HepG2 (cell line): ENCODE results near the gene DHX8. TPM values are rescaled to one million over a fixed set of nuclear protein-coding genes. Genes with fewer than 3 reads are reported as not detected.

Experiments
- EED ChIP-seq: sonication (generic); formaldehyde crosslinking; IDR thresholded peaks from 2 replicates; pipeline ENCODE4 v1.5.0; 2020; ENCODE audit warnings: mild to moderate bottlenecking, missing genetic modification reagents
- HES4 ChIP-seq: sonication (generic); formaldehyde crosslinking; IDR thresholded peaks from 2 replicates; pipeline ENCODE4 v1.9.0; 2021; ENCODE audit warnings: mild to moderate bottlenecking, missing genetic modification reagents, borderline replicate concordance
- IRX3 ChIP-seq: sonication (generic); formaldehyde crosslinking; IDR thresholded peaks from 2 replicates; pipeline ENCODE4 v1.8.1; 2023; ENCODE audit warnings: mild to moderate bottlenecking, low read depth, missing genetic modification reagents, borderline replicate concordance
- MED8 ChIP-seq: sonication (generic); formaldehyde crosslinking; IDR thresholded peaks from 2 replicates; pipeline ENCODE4 v1.8.1; 2023; ENCODE audit warnings: mild to moderate bottlenecking, missing genetic modification reagents; ENCODE audit not compliant: insufficient replicate concordance
- PHF21A ChIP-seq: sonication (generic); formaldehyde crosslinking; IDR thresholded peaks from 2 replicates; pipeline ENCODE4 v1.5.0; 2020; ENCODE audit warnings: mild to moderate bottlenecking, missing genetic modification reagents
- SCMH1 ChIP-seq: sonication (generic); formaldehyde crosslinking; IDR thresholded peaks from 2 replicates; pipeline ENCODE4 v1.9.0; 2021; ENCODE audit warnings: missing genetic modification reagents, mild to moderate bottlenecking, borderline replicate concordance
- ZFP36L1 ChIP-seq: sonication (generic); formaldehyde crosslinking; IDR thresholded peaks from 2 replicates; pipeline ENCODE4 v1.8.0; 2022; ENCODE audit warnings: mild to moderate bottlenecking, missing genetic modification reagents, moderate library complexity
- ZNF263 ChIP-seq: sonication (generic); formaldehyde crosslinking; IDR thresholded peaks from 2 replicates; pipeline ENCODE4 v1.4.0; 2020; ENCODE audit warnings: missing genetic modification reagents
- ZNF333 ChIP-seq: sonication (generic); formaldehyde crosslinking; IDR thresholded peaks from 2 replicates; pipeline ENCODE4 v1.4.0; 2020; ENCODE audit warnings: mild to moderate bottlenecking, missing genetic modification reagents, borderline replicate concordance
- ZNF672 ChIP-seq: sonication (generic); formaldehyde crosslinking; IDR thresholded peaks from 2 replicates; pipeline ENCODE4 v1.8.1; 2022; ENCODE audit warnings: missing genetic modification reagents
- ZNF766 ChIP-seq: sonication (generic); formaldehyde crosslinking; IDR thresholded peaks from 2 replicates; pipeline ENCODE4 v1.5.0; 2020; ENCODE audit warnings: missing genetic modification reagents, borderline replicate concordance
- polyA plus RNA-seq, 8 experiments: library from polyadenylated mRNA; depleted of rRNA in 3 of 8; stranded (reverse) in 7 of 8; unstranded in 1 of 8; fragments of >200 nt; fragmentation: Illumina TruSeq in 4 of 8; extraction: Trizol in 4 of 8; gene quantifications; 2 replicates each; pipeline versions ENCODE4 v1.2.1 to v1.2.3, GENCODE V29; 2011 to 2016; ENCODE audit warnings: low read depth in 4 of 8, missing spikeins in 1 of 8, mixed read lengths in 1 of 8; ENCODE audit not compliant: insufficient read depth in 1 of 8
- total RNA-seq, 5 experiments: library from RNA; depleted of rRNA; stranded (reverse); fragments of >200 nt; fragmentation: Illumina TruSeq; extraction: Trizol; gene quantifications; 2 replicates each; pipeline ENCODE4 v1.2.3, GENCODE V29; 2016; ENCODE audit warnings: low read depth in 1 of 5
- TF ChIP-seq, protein P1 (sequence below): sonication (generic); formaldehyde crosslinking; IDR thresholded peaks from 2 replicates; pipeline ENCODE4 v1.4.0; 2020; ENCODE audit warnings: mild to moderate bottlenecking, missing genetic modification reagents, borderline replicate concordance
- TF ChIP-seq, protein P2 (sequence below): sonication (generic); formaldehyde crosslinking; IDR thresholded peaks from 2 replicates; pipeline ENCODE4 v1.4.0; 2020; ENCODE audit warnings: mild to moderate bottlenecking, missing genetic modification reagents
- TF ChIP-seq, protein P3 (sequence below), 2 experiments: sonication (generic) in 1 of 2; formaldehyde crosslinking in 1 of 2; IDR thresholded peaks; 2 replicates each; pipeline versions ENCODE4 v1.6.1 to v1.9.0; 2014 to 2022; ENCODE audit warnings: antibody characterized with exemption in 1 of 2, borderline replicate concordance in 1 of 2, inconsistent platforms in 1 of 2, low read depth in 1 of 2, missing genetic modification reagents in 1 of 2

Gene DHX8
- total and polyA plus RNA-seq, 2 of the 13 experiments (the other 11 are each of a cell fraction or from before 2014, with no cell fraction given): 24.8 to 48.9 TPM

DNA sequence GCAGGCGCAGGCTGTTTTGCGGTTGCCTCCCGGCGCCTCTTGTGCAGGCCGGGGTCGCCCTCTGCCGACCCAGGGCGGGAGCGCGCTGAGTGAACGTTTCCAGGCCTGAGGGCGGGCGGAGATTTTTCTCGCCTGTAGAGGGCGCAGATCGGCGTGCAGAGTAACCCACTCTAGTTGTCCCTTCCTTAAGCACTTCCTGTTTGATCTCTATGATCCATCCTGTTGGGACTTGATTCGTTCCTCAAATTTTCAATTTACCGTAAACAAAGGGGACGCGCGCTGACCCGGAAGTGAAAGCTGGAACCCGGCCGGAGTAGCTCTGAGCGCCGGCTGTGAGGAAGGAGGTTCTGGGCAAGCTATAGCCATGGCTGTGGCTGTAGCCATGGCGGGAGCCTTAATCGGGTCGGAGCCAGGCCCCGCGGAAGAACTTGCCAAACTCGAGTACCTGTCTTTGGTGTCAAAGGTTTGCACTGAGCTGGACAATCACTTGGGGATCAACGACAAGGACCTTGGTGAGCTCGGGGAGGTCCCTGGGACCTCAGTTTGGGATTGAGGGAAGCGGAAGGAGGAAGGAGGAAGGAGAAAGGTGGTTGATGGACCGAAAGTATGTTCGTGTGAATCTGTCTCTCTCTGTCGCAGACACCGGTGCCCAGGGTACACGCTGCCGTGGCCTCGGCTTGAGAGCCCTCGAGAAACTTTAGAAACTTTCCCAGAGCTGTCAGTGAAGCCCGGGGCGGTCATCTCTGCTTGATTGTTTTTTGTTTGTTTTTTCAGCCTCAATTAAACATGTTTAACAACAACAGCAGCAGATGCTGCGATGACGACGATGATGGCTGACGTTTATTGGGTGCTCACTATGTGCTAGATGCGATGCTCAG, at the start of gene DHX8 (continued):
- TF ChIP-seq, protein P1, sequence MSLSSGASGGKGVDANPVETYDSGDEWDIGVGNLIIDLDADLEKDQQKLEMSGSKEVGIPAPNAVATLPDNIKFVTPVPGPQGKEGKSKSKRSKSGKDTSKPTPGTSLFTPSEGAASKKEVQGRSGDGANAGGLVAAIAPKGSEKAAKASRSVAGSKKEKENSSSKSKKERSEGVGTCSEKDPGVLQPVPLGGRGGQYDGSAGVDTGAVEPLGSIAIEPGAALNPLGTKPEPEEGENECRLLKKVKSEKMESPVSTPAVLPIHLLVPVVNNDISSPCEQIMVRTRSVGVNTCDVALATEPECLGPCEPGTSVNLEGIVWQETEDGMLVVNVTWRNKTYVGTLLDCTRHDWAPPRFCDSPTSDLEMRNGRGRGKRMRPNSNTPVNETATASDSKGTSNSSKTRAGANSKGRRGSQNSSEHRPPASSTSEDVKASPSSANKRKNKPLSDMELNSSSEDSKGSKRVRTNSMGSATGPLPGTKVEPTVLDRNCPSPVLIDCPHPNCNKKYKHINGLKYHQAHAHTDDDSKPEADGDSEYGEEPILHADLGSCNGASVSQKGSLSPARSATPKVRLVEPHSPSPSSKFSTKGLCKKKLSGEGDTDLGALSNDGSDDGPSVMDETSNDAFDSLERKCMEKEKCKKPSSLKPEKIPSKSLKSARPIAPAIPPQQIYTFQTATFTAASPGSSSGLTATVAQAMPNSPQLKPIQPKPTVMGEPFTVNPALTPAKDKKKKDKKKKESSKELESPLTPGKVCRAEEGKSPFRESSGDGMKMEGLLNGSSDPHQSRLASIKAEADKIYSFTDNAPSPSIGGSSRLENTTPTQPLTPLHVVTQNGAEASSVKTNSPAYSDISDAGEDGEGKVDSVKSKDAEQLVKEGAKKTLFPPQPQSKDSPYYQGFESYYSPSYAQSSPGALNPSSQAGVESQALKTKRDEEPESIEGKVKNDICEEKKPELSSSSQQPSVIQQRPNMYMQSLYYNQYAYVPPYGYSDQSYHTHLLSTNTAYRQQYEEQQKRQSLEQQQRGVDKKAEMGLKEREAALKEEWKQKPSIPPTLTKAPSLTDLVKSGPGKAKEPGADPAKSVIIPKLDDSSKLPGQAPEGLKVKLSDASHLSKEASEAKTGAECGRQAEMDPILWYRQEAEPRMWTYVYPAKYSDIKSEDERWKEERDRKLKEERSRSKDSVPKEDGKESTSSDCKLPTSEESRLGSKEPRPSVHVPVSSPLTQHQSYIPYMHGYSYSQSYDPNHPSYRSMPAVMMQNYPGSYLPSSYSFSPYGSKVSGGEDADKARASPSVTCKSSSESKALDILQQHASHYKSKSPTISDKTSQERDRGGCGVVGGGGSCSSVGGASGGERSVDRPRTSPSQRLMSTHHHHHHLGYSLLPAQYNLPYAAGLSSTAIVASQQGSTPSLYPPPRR: peak; percentile 76; the same call in 1 of the 2 replicates
- no peak for TF ChIP-seq ZNF672 (CRISPR knock-in tag)
- 0 out of 2 replicates have a peak, but pooled peaks have one; percentile 27 for TF ChIP-seq ZFP36L1 (CRISPR knock-in tag)
- TF ChIP-seq IRX3 (CRISPR knock-in tag): no peak
- peak; percentile 68 for TF ChIP-seq EED (CRISPR knock-in tag)
- TF ChIP-seq MED8: peak; percentile 70
- TF ChIP-seq, protein P2, sequence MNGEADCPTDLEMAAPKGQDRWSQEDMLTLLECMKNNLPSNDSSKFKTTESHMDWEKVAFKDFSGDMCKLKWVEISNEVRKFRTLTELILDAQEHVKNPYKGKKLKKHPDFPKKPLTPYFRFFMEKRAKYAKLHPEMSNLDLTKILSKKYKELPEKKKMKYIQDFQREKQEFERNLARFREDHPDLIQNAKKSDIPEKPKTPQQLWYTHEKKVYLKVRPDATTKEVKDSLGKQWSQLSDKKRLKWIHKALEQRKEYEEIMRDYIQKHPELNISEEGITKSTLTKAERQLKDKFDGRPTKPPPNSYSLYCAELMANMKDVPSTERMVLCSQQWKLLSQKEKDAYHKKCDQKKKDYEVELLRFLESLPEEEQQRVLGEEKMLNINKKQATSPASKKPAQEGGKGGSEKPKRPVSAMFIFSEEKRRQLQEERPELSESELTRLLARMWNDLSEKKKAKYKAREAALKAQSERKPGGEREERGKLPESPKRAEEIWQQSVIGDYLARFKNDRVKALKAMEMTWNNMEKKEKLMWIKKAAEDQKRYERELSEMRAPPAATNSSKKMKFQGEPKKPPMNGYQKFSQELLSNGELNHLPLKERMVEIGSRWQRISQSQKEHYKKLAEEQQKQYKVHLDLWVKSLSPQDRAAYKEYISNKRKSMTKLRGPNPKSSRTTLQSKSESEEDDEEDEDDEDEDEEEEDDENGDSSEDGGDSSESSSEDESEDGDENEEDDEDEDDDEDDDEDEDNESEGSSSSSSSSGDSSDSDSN (CRISPR knock-in tag): peak; percentile 76
- TF ChIP-seq HES4 (CRISPR knock-in tag): peak; percentile 53; the same call in 1 of the 2 replicates
- TF ChIP-seq ZNF766 (CRISPR knock-in tag): no peak; the same call in 1 of the 2 replicates
- TF ChIP-seq SCMH1: no peak
- TF ChIP-seq PHF21A (CRISPR knock-in tag): peak; percentile 93
- TF ChIP-seq, protein P3, sequence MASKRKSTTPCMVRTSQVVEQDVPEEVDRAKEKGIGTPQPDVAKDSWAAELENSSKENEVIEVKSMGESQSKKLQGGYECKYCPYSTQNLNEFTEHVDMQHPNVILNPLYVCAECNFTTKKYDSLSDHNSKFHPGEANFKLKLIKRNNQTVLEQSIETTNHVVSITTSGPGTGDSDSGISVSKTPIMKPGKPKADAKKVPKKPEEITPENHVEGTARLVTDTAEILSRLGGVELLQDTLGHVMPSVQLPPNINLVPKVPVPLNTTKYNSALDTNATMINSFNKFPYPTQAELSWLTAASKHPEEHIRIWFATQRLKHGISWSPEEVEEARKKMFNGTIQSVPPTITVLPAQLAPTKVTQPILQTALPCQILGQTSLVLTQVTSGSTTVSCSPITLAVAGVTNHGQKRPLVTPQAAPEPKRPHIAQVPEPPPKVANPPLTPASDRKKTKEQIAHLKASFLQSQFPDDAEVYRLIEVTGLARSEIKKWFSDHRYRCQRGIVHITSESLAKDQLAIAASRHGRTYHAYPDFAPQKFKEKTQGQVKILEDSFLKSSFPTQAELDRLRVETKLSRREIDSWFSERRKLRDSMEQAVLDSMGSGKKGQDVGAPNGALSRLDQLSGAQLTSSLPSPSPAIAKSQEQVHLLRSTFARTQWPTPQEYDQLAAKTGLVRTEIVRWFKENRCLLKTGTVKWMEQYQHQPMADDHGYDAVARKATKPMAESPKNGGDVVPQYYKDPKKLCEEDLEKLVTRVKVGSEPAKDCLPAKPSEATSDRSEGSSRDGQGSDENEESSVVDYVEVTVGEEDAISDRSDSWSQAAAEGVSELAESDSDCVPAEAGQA (IDR thresholded peaks at IDR 0.05; ENCODE audit: low read depth): peak; percentile 70
- TF ChIP-seq, protein P3 (CRISPR knock-in tag; IDR thresholded peaks at IDR 0.05; ENCODE audit: borderline replicate concordance): no peak
- TF ChIP-seq ZNF263 (CRISPR knock-in tag): peak; percentile 53; the same call in 1 of the 2 replicates
- TF ChIP-seq ZNF333 (CRISPR knock-in tag): 0 out of 2 replicates have a peak, but pooled peaks have one; percentile 22
